ENCODE results near the gene OR10C1.

Gene OR10C1

GRCh38 chr6:29451471-29452193 lies 12.5 kb downstream of the OR10C1 start:
- DNase-seq (ENCODE audit: low read depth) = no peak
- in situ Hi-C loops (cut with HindIII; ENCODE audit: low sequenced_read_pairs) = no loop called here
- TF ChIP-seq CTCF (IDR thresholded peaks at IDR 0.05; ENCODE audit: low read depth, low read length, missing control alignments) = no peak
- H3K4me3 ChIP-seq (ENCODE audit: low read depth, low read length) = no peak overlapping the region

GRCh38 chr6:29456971-29457370 lies 17.9 kb downstream of the OR10C1 start, which contains the start of the genes OR11A1 and OR2H1:
OR11A1 (minus strand) TSS chr6:29457071; CDS start chr6:29427641, 29,430 bp downstream.
OR2H1 (plus strand) TSS chr6:29457155; CDS start chr6:29461770, 4,615 bp downstream.
- in situ Hi-C loops (cut with HindIII; ENCODE audit: low sequenced_read_pairs) = no loop called here
- TF ChIP-seq CTCF (IDR thresholded peaks at IDR 0.05; ENCODE audit: low read depth, low read length, missing control alignments) = no peak
- no peak for DNase-seq (ENCODE audit: low read depth)
- H3K4me3 ChIP-seq (ENCODE audit: low read depth, low read length) = no peak within 1 kb of the TSS

- no peak for TF ChIP-seq CTCF (IDR thresholded peaks at IDR 0.05; ENCODE audit: low read depth, low read length, missing control alignments)
- H3K4me3 ChIP-seq (ENCODE audit: low read depth, low read length) = no peak overlapping the region
- DNase-seq (ENCODE audit: low read depth) = no peak
- in situ Hi-C loops (cut with HindIII; ENCODE audit: low sequenced_read_pairs) = no loop called here
Measured at GRCh38 chr6:29461021-29461814, 22.1 kb downstream of the OR10C1 start.

GRCh38 chr6:29462022-29462421 lies 22.9 kb downstream of the OR10C1 start:
- no peak for DNase-seq (ENCODE audit: low read depth)
- no peak for TF ChIP-seq CTCF (IDR thresholded peaks at IDR 0.05; ENCODE audit: low read depth, low read length, missing control alignments)
- in situ Hi-C loops (cut with HindIII; ENCODE audit: low sequenced_read_pairs) = no loop called here
- no peak overlapping the region for H3K4me3 ChIP-seq (ENCODE audit: low read depth, low read length)

GRCh38 chr6:29465279-29465678 lies 26.2 kb downstream of the OR10C1 start:
- no peak for TF ChIP-seq CTCF (IDR thresholded peaks at IDR 0.05; ENCODE audit: low read depth, low read length, missing control alignments)
- no peak for DNase-seq (ENCODE audit: low read depth)
- no peak overlapping the region for H3K4me3 ChIP-seq (ENCODE audit: low read depth, low read length)
- in situ Hi-C loops (cut with HindIII; ENCODE audit: low sequenced_read_pairs) = no loop called here

GRCh38 chr6:29465801-29466200 lies 26.7 kb downstream of the OR10C1 start:
- no peak for TF ChIP-seq CTCF (IDR thresholded peaks at IDR 0.05; ENCODE audit: low read depth, low read length, missing control alignments)
- in situ Hi-C loops (cut with HindIII; ENCODE audit: low sequenced_read_pairs) = no loop called here
- DNase-seq (ENCODE audit: low read depth) = no peak
- H3K4me3 ChIP-seq (ENCODE audit: low read depth, low read length) = no peak overlapping the region

All from astrocyte of the cerebellum (primary cell).